ENCODE results near the gene ITFG1.

- TF ChIP-seq, protein P1, sequence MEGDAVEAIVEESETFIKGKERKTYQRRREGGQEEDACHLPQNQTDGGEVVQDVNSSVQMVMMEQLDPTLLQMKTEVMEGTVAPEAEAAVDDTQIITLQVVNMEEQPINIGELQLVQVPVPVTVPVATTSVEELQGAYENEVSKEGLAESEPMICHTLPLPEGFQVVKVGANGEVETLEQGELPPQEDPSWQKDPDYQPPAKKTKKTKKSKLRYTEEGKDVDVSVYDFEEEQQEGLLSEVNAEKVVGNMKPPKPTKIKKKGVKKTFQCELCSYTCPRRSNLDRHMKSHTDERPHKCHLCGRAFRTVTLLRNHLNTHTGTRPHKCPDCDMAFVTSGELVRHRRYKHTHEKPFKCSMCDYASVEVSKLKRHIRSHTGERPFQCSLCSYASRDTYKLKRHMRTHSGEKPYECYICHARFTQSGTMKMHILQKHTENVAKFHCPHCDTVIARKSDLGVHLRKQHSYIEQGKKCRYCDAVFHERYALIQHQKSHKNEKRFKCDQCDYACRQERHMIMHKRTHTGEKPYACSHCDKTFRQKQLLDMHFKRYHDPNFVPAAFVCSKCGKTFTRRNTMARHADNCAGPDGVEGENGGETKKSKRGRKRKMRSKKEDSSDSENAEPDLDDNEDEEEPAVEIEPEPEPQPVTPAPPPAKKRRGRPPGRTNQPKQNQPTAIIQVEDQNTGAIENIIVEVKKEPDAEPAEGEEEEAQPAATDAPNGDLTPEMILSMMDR (IDR thresholded peaks at IDR 0.05; ENCODE audit: low read depth, low read length), result no peak
- TF ChIP-seq POLR2A (IDR thresholded peaks at IDR 0.05; ENCODE audit: extremely low read depth, insufficient read length), result no peak
Observed at GRCh38 chr16:47211218-47211617, 249.6 kb downstream of the ITFG1 start.
